ENCODE results near the gene NCOA6. TPM values are rescaled to one million over a fixed set of nuclear protein-coding genes. Genes with fewer than 3 reads are reported as not detected.

Gene NCOA6
- total and polyA plus RNA-seq, 2 donors (not counting 1 experiment from before 2014, with no cell fraction given), result 16.0 to 31.9 TPM

GRCh38 chr20:34746674-34747073, 78.8 kb downstream of the NCOA6 start:
- ChIA-PET CTCF (interaction anchor here (0.6 to 1.5 kb wide), 4 partner anchors 23 to 132 kb away, joined by 3 to 5 read pairs (median 4); no protein-coding TSS in a partner anchor), POLR2A (no interaction called here)
- no peaks in the 10 kb centered on the region for H3K4me1 ChIP-seq (ENCODE audit: control insufficient read depth in 2 of 2, insufficient read depth in 2 of 2, low read length in 2 of 2)
- H3K27me3 ChIP-seq (replicated peaks in 1 of 4; ENCODE audit: control extremely low read depth in 1 of 4, control insufficient read depth in 3 of 4, insufficient read depth in 4 of 4, low read length in 3 of 4), result no peaks in the 10 kb centered on the region
- TF ChIP-seq EZH2 (IDR thresholded peaks at IDR 0.05; ENCODE audit: borderline replicate concordance, insufficient read depth, low read depth, low read length, poor library complexity, severe bottlenecking) (no peak), CTCF (IDR thresholded peaks at IDR 0.05) (no peak)
- H2AFZ ChIP-seq (ENCODE audit: insufficient read depth, low read depth, low read length, poor library complexity, severe bottlenecking), result no peak overlapping the region
- Mint-ChIP-seq H3K9me3 (ENCODE audit: insufficient read depth) (no peaks in the 10 kb centered on the region), H3K4me1 (no peaks in the 10 kb centered on the region), H3K27me3 (no peaks in the 10 kb centered on the region), H3K4me3 (no peak overlapping the region), H3K27ac (no peak overlapping the region)
- no peak for ATAC-seq (ENCODE audit: low read depth)
- H3K27ac ChIP-seq (ENCODE audit: low read length in 2 of 2), result no peak overlapping the region
- no peak overlapping the region for H3K4me3 ChIP-seq (ENCODE audit: control extremely low read depth in 1 of 5, extremely low read depth in 1 of 5, insufficient read depth in 1 of 5, low read depth in 2 of 5, low read length in 4 of 5)
- peaks cover 20 to 59% of the 10 kb centered on the region in 2 experiments for H3K36me3 ChIP-seq (replicated peaks in 1 of 2; ENCODE audit: control extremely low read depth in 1 of 2, control insufficient read depth in 1 of 2, extremely low read depth in 1 of 2, insufficient read depth in 2 of 2, low read length in 1 of 2)
- no peaks in the 10 kb centered on the region for H4K20me1 ChIP-seq (ENCODE audit: control insufficient read depth, insufficient read depth, low read length, poor library complexity, severe bottlenecking)
- no peak for DNase-seq
- no CpG with 5 or more reads among the region's 3 CpGs for WGBS (ENCODE audit: insufficient coverage)
- H3K4me2 ChIP-seq (replicated peaks; ENCODE audit: low read depth, low read length, poor library complexity, severe bottlenecking), result no peak overlapping the region
- no peak overlapping the region for H3K9ac ChIP-seq (ENCODE audit: low read length)
- intact Hi-C loops (cut with micrococcal nuclease), result no loop called here
- H3K79me2 ChIP-seq (ENCODE audit: control insufficient read depth, insufficient read depth, low read length), result no peaks in the 10 kb centered on the region
- H3K9me3 ChIP-seq (ENCODE audit: control extremely low read depth in 1 of 3, control insufficient read depth in 2 of 3, insufficient read depth in 1 of 3, low read length in 2 of 3), result no peaks in the 10 kb centered on the region

GRCh38 chr20:34744847-34745246, 80.6 kb downstream of the NCOA6 start:
- ATAC-seq (ENCODE audit: low read depth) (no peak), DNase-seq (no peak)
- no peak overlapping the region for H3K4me3 Mint-ChIP-seq
- H3K4me1 Mint-ChIP-seq, result no peaks in the 10 kb centered on the region
- H3K9me3 Mint-ChIP-seq (ENCODE audit: insufficient read depth), result no peaks in the 10 kb centered on the region
- intact Hi-C loops (cut with micrococcal nuclease), result no loop called here
- H3K4me3 ChIP-seq (ENCODE audit: control extremely low read depth in 1 of 5, extremely low read depth in 1 of 5, insufficient read depth in 1 of 5, low read depth in 2 of 5, low read length in 4 of 5), result no peak overlapping the region
- no peaks in the 10 kb centered on the region for H3K9me3 ChIP-seq (ENCODE audit: control extremely low read depth in 1 of 3, control insufficient read depth in 2 of 3, insufficient read depth in 1 of 3, low read length in 2 of 3)
- H3K79me2 ChIP-seq (ENCODE audit: control insufficient read depth, insufficient read depth, low read length), result no peaks in the 10 kb centered on the region
- no peaks in the 10 kb centered on the region for H3K27me3 ChIP-seq (replicated peaks in 1 of 4; ENCODE audit: control extremely low read depth in 1 of 4, control insufficient read depth in 3 of 4, insufficient read depth in 4 of 4, low read length in 3 of 4)
- WGBS (ENCODE audit: insufficient coverage), result no CpG with 5 or more reads among the region's 1 CpG
- H3K36me3 ChIP-seq (replicated peaks in 1 of 2; ENCODE audit: control extremely low read depth in 1 of 2, control insufficient read depth in 1 of 2, extremely low read depth in 1 of 2, insufficient read depth in 2 of 2, low read length in 1 of 2), result peaks cover 20 to 62% of the 10 kb centered on the region in 2 experiments
- H3K27ac ChIP-seq (ENCODE audit: low read length in 2 of 2), result no peak overlapping the region
- H3K9ac ChIP-seq (ENCODE audit: low read length), result no peak overlapping the region
- CTCF ChIA-PET, result interaction anchor here (1.0 to 1.2 kb wide), 2 partner anchors 37 to 432 kb away, joined by 3 read pairs; no protein-coding TSS in a partner anchor
- H2AFZ ChIP-seq (ENCODE audit: insufficient read depth, low read depth, low read length, poor library complexity, severe bottlenecking), result no peak overlapping the region
- POLR2A ChIA-PET, result no interaction called here
- H3K4me2 ChIP-seq (replicated peaks; ENCODE audit: low read depth, low read length, poor library complexity, severe bottlenecking), result no peak overlapping the region
- no peaks in the 10 kb centered on the region for H3K4me1 ChIP-seq (ENCODE audit: control insufficient read depth in 2 of 2, insufficient read depth in 2 of 2, low read length in 2 of 2)
- TF ChIP-seq EZH2 (IDR thresholded peaks at IDR 0.05; ENCODE audit: borderline replicate concordance, insufficient read depth, low read depth, low read length, poor library complexity, severe bottlenecking) (no peak), CTCF (IDR thresholded peaks at IDR 0.05) (no peak)
- H3K27me3 Mint-ChIP-seq, result no peaks in the 10 kb centered on the region
- no peaks in the 10 kb centered on the region for H4K20me1 ChIP-seq (ENCODE audit: control insufficient read depth, insufficient read depth, low read length, poor library complexity, severe bottlenecking)
- H3K27ac Mint-ChIP-seq, result no peak overlapping the region

All from B cell (primary cell).